ENCODE data around the gene RIMKLA.

Gene RIMKLA

DNA sequence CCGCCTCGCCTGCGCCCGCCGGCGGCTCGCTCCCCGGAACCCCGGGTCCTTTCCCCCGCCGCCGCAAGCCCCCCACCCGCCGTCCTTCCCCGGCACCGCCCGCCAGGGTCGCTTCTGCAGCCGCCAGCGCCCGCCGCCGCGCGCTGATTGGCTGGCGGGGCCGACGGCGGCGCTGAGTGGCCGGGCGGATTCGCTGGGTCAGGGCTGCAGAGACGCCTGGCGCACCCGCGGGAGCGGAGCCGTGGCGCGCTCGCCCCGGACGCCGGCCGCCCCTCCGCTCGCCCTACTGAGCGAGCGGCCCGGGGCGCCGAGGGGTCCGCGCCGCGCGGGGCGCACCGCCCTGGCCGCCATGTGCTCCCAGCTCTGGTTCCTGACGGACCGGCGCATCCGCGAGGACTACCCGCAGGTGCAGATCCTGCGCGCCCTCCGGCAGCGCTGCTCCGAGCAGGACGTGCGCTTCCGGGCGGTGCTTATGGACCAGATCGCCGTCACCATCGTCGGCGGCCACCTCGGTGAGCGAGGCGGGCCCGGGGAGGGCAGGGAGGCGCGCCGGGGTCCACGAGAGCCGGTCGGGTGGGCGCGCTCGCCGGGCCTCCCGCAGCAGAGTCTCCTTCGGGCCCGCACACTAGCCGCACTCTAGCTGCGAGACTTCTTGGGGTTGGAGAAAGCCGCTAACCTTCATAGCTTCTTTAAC is at the start of gene RIMKLA:
Gene RIMKLA, plus strand, starts transcription at position 207 of the 694 bp plus-strand sequence. Its CDS starts 143 bp downstream, at position 350.
- no peak within 1 kb of the TSS for H3K27ac Mint-ChIP-seq
- H3K9me3 Mint-ChIP-seq = no peaks in the 10 kb centered on the region
- H3K27me3 Mint-ChIP-seq = peaks cover 63% of the 10 kb centered on the region
- CTCF ChIA-PET = no interaction called here
- peak; percentile 67 for DNase-seq
- peak within 1 kb of the TSS; percentile 74 for H3K4me3 Mint-ChIP-seq
- H3K36me3 Mint-ChIP-seq = no peaks in the 10 kb centered on the region
- peaks cover 14% of the 10 kb centered on the region for H3K4me1 Mint-ChIP-seq

DNA sequence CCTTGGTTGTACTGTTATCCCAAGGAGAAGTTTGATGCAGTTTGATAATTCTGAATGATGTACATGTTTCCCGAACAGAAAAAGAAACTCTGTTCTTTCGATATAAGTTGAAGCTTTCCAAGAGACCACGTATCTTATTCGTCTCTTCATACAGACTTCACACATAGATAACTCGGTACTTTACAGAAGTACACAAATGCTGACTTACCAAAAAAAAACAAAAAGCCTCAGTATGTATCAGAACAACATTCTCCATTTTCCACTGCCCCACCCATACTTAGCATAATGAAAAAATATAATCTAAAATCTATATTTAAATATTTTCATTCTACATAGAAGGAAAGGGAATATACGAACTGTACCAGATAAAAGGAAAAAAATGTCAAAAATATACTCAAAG is 47.7 kb upstream of the RIMKLA start:
- H3K4me1 Mint-ChIP-seq = peaks cover 45% of the 10 kb centered on the region
- no peak for DNase-seq
- peaks cover 7% of the 10 kb centered on the region for H3K36me3 Mint-ChIP-seq
- no peak overlapping the region for H3K4me3 Mint-ChIP-seq
- CTCF ChIA-PET = interaction anchor here (0.6 to 1.3 kb wide), 3 partner anchors 9 to 692 kb away, joined by 3 to 4 read pairs (median 3); no protein-coding TSS in a partner anchor
- H3K27me3 Mint-ChIP-seq = no peaks in the 10 kb centered on the region
- H3K27ac Mint-ChIP-seq = no peak overlapping the region
- no peaks in the 10 kb centered on the region for H3K9me3 Mint-ChIP-seq

DNA sequence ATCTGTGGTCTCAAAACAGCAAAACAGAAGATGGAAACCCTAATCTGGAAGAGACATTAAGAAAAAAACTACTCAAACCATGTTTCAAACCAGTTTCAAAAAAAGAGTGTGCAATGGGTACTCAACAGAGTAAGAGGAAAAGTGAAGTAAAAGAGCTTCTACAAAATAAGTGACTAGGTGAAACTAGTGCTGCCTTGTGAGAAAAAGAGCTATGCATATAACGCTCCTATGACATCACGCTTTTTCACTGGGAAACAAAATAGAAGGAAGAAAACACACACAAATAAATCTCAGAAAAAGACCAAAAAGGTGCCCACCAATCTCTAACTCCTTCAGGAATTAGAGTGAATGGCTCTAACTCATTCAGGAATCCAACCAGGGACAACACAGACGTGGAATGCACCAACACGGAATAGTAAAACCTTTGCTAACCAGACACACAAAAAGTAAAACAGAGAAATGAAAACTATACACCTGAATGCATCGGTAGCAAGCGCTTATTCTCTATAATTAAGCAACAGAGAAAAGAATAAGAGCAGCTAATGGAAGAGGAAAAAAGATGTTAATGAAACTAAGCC is 46.8 kb upstream of the RIMKLA start:
- DNase-seq = no peak
- H3K4me3 Mint-ChIP-seq = peak overlapping the region; percentile 90
- peak overlapping the region; percentile 93 for H3K27ac Mint-ChIP-seq
- no peaks in the 10 kb centered on the region for H3K27me3 Mint-ChIP-seq
- H3K36me3 Mint-ChIP-seq = peaks cover 7% of the 10 kb centered on the region
- CTCF ChIA-PET = no interaction called here
- no peaks in the 10 kb centered on the region for H3K9me3 Mint-ChIP-seq
- H3K4me1 Mint-ChIP-seq = peaks cover 45% of the 10 kb centered on the region

DNA sequence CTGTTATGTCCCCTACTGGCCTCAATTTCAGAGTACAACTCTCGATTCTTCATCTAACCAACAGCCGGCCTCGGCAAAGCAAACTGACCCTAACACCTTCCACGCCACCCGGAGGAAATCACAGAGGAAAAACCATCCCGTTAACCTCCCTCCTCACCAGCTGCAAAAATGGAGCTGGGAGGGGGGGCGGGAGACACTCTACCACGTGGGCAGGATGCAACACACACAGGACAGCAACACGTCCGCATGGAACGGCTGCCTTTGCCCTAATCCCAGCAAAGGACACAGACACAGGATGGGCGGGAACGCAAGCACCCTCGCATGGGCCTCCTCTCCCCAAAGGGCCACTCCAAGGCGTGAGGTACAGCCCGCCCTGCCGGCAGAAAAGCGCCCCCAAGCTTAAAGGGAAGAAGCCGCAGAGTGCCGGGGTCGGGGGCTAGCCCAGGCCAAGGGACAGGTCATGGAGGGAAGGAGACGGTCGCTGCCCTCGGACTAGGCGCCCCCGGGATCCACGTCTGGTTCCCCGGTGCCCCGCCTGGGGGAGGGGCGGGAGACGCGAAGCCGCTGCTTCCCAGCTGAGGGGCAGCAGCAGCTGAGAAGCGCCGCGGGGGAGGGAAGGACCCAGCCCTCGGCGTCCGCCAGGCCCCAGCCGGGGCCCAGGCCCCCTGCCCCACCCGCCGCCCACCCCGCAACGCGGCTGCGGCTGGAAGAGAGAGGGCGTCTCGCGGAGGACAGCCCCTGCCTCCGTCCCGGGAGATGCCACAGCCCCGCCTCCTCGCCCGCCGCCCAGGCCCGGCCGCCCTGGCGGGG is 46.1 kb upstream of the RIMKLA start:
- CTCF ChIA-PET = no interaction called here
- peak overlapping the region; percentile 93 for H3K27ac Mint-ChIP-seq
- peak; percentile 57 for DNase-seq
- peaks cover 42% of the 10 kb centered on the region for H3K4me1 Mint-ChIP-seq
- H3K36me3 Mint-ChIP-seq = peaks cover 7% of the 10 kb centered on the region
- H3K9me3 Mint-ChIP-seq = no peaks in the 10 kb centered on the region
- peak overlapping the region; percentile 90 for H3K4me3 Mint-ChIP-seq
- no peaks in the 10 kb centered on the region for H3K27me3 Mint-ChIP-seq

DNA sequence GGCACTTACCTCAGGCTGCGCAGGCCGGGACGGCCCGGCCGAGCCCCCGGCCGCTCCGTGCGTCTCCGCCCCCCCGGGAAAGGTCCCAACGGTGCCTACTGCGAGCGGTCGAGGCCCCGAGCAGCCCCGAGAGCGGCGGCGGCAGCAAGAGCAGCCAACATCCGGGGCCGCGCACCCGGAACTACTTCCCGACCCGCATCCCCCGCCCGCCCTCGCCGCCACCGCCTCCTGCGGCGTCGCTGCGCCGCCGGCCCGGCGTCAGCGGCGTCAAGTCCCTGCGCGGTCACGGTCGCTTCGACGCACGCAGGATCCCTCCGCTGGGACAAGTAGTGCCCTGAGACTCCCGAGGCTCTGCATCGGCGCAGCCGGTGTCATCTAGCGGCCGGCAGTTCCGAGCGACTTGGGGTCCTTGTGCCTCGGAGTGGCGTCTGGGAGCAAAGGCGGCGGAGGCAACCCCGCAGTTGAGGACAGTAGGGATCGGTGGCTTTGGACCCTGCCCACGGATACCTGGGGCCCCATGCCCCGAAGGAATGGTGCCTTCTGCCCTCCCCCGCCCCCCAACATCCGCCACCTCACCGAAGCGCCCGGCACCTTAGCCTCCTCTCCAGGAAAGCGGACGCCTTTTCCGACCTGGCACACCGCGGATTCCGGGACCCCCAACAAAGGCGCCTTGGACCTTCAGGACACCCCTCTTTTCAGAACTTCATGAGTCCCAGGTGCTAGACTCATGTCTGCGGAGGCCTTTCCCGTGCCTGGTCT is 45.4 kb upstream of the RIMKLA start, which contains the start of gene FOXJ3:
Gene FOXJ3, minus strand, starts transcription at position 186 of the 759 bp plus-strand sequence. CDS start 24,142 bp downstream, outside the sequence.
- Mint-ChIP-seq H3K9me3 (no peaks in the 10 kb centered on the region), H3K4me3 (peak within 1 kb of the TSS; percentile 90), H3K27ac (peak within 1 kb of the TSS; percentile 93), H3K4me1 (peaks cover 37% of the 10 kb centered on the region), H3K36me3 (peaks cover 7% of the 10 kb centered on the region), H3K27me3 (no peaks in the 10 kb centered on the region)
- peak; percentile 94 for DNase-seq
- CTCF ChIA-PET = no interaction called here

GRCh38 chr1:42335809-42336518 is 44.6 kb upstream of the RIMKLA start:
- H3K4me1 Mint-ChIP-seq = peaks cover 34% of the 10 kb centered on the region
- H3K9me3 Mint-ChIP-seq = no peaks in the 10 kb centered on the region
- CTCF ChIA-PET = no interaction called here
- DNase-seq = no peak
- peak overlapping the region; percentile 88 for H3K4me3 Mint-ChIP-seq
- peak overlapping the region; percentile 88 for H3K27ac Mint-ChIP-seq
- peaks cover 5% of the 10 kb centered on the region for H3K36me3 Mint-ChIP-seq
- peaks cover under 1% of the 10 kb centered on the region for H3K27me3 Mint-ChIP-seq

DNA sequence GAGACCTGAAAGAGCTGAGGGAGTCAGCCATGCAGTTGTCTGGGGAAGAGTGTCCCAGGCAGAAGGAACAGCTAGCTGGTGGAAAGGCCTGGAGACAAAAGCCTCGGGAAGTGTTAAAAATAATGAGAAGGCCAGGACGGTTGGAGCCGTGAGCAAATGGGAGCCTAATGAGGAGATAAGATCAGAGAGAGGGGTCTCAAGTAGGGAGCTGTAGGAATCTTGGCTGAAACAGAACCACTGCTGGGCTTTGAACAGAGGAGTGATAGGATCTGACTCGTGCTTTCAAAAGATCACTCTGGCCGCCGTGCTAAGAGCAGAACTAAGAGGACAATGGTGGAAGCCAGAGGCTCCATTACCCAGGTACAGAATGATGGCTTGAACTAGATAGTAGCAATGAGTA is 43.6 kb upstream of the RIMKLA start:
- Mint-ChIP-seq H3K4me3 (no peak overlapping the region), H3K27ac (no peak overlapping the region), H3K4me1 (peaks cover 31% of the 10 kb centered on the region), H3K27me3 (peaks cover 9% of the 10 kb centered on the region), H3K36me3 (peaks cover 5% of the 10 kb centered on the region), H3K9me3 (no peaks in the 10 kb centered on the region)
- DNase-seq = no peak
- CTCF ChIA-PET = interaction anchor here (0.8 kb wide), 1 partner anchor 189 kb away, joined by 3 read pairs; no protein-coding TSS in a partner anchor

GRCh38 chr1:42340093-42340492 is 40.5 kb upstream of the RIMKLA start:
- no peak overlapping the region for H3K4me3 Mint-ChIP-seq
- H3K36me3 Mint-ChIP-seq = peaks cover 5% of the 10 kb centered on the region
- peaks cover 10% of the 10 kb centered on the region for H3K4me1 Mint-ChIP-seq
- DNase-seq = no peak
- CTCF ChIA-PET = interaction anchor here (0.7 to 1.8 kb wide), 4 partner anchors 12 to 224 kb away, joined by 3 to 6 read pairs (median 4); no protein-coding TSS in a partner anchor
- no peak overlapping the region for H3K27ac Mint-ChIP-seq
- H3K27me3 Mint-ChIP-seq = peaks cover 17% of the 10 kb centered on the region
- no peaks in the 10 kb centered on the region for H3K9me3 Mint-ChIP-seq

DNA sequence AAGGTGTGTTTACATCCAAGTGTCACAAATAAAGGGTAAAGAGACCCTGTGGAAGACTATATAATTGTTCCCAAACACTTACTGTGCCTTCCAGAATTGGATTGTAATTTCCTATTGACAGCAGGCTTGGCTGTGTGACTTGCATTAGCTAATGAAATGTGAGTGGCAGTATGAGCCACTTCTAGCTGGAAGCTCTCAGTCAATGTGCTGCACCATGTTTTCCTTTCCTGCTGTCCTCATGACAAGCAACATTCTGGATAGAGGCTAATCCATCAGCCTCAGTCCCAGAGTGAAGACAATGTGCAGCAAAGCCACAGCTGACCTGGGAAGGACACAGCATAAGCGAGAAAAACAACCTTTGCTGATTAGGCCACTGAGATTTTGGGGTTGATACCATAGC is 39.7 kb upstream of the RIMKLA start:
- no peak for DNase-seq
- no peaks in the 10 kb centered on the region for H3K9me3 Mint-ChIP-seq
- H3K4me3 Mint-ChIP-seq = no peak overlapping the region
- CTCF ChIA-PET = interaction anchor here (0.7 to 1.5 kb wide), 2 partner anchors 11 to 223 kb away, joined by 4 read pairs; no protein-coding TSS in a partner anchor
- peaks cover 25% of the 10 kb centered on the region for H3K27me3 Mint-ChIP-seq
- H3K27ac Mint-ChIP-seq = no peak overlapping the region
- peaks cover 2% of the 10 kb centered on the region for H3K36me3 Mint-ChIP-seq
- H3K4me1 Mint-ChIP-seq = peaks cover 7% of the 10 kb centered on the region

- H3K27me3 Mint-ChIP-seq = peaks cover 26% of the 10 kb centered on the region
- H3K4me3 Mint-ChIP-seq = no peak overlapping the region
- no peak overlapping the region for H3K27ac Mint-ChIP-seq
- H3K9me3 Mint-ChIP-seq = no peaks in the 10 kb centered on the region
- no peaks in the 10 kb centered on the region for H3K4me1 Mint-ChIP-seq
- CTCF ChIA-PET = no interaction called here
- H3K36me3 Mint-ChIP-seq = no peaks in the 10 kb centered on the region
- no peak for DNase-seq
Measured at GRCh38 chr1:42343049-42343448, 37.5 kb upstream of the RIMKLA start.

- Mint-ChIP-seq H3K4me1 (no peaks in the 10 kb centered on the region), H3K4me3 (no peak overlapping the region), H3K27me3 (peaks cover 41% of the 10 kb centered on the region), H3K27ac (no peak overlapping the region), H3K9me3 (no peaks in the 10 kb centered on the region), H3K36me3 (no peaks in the 10 kb centered on the region)
- no peak for DNase-seq
- CTCF ChIA-PET = no interaction called here
Measured at GRCh38 chr1:42348498-42348897, 32.1 kb upstream of the RIMKLA start.

DNA sequence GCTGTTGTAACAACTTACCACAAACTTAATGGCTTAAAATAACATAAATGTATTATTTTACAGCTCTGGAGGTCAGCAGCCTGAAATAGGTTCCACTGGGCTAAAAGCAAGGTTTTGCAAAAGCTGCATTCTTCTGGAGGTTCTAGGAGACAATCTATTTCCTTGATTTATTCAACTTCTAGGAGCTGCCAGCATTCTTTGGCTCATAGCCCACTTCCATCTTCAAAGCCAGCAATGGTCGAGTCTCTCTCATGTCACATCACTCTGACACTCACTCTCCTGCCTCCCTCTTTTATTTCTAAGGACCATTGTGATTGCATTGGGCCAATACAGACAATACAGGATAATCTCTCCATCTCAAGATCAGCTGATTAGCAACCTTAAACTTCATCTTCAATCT is 30.5 kb upstream of the RIMKLA start:
- Mint-ChIP-seq H3K9me3 (no peaks in the 10 kb centered on the region), H3K4me3 (no peak overlapping the region), H3K27me3 (peaks cover 38% of the 10 kb centered on the region), H3K36me3 (no peaks in the 10 kb centered on the region), H3K27ac (no peak overlapping the region), H3K4me1 (no peaks in the 10 kb centered on the region)
- DNase-seq = no peak
- CTCF ChIA-PET = no interaction called here

DNA sequence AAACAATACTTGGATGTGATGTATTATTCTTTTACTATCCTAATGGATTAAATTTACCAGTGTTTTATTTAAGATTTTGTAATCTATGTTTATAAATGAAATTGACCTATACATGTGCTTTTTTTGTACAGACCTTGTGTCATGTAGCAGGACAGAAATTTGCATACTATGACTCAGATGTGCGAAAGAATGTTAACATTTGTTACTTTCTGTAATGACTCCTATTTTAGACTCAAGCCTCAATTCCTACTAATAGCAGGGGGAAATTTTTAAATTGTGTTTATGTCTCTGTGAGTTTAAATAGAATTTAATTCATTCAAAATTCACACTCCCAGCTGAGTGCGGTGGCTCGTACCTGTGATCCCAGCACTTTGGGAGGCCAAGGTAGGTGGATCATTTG is 21.8 kb upstream of the RIMKLA start:
- no peaks in the 10 kb centered on the region for H3K4me1 Mint-ChIP-seq
- no peaks in the 10 kb centered on the region for H3K36me3 Mint-ChIP-seq
- CTCF ChIA-PET = no interaction called here
- no peak overlapping the region for H3K27ac Mint-ChIP-seq
- H3K9me3 Mint-ChIP-seq = no peaks in the 10 kb centered on the region
- H3K4me3 Mint-ChIP-seq = no peak overlapping the region
- no peak for DNase-seq
- peaks cover 18% of the 10 kb centered on the region for H3K27me3 Mint-ChIP-seq
